ENCODE data around the gene POPDC2.
"Not testable (repeated sequence)": the region's sequence is repeated elsewhere in the genome, so short reads cannot be mapped to it uniquely, and the experiment has no call there.

Gene POPDC2

DNA sequence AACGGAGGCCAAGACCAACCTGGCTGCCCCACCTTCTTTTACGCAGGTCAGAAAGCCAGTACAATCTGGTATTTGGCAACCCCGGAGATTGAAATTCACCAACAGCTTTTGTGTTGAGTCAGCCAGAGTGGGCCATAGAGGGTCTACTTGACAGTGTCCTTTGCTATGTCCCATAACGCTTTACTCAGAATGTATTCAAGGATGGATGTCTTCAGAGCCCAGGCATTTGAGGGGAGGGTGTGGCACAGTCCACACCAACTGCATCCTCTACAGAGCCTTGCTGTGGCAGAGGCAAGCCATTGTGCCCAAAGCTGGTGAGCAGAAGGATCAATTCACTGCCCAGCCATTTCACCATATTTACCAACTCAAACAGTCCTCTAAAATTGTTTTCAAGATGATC, 44.3 kb downstream of the POPDC2 start:
- in situ Hi-C loops (cut with MboI; ENCODE audit: low sequenced_read_pairs): no loop called here

DNA sequence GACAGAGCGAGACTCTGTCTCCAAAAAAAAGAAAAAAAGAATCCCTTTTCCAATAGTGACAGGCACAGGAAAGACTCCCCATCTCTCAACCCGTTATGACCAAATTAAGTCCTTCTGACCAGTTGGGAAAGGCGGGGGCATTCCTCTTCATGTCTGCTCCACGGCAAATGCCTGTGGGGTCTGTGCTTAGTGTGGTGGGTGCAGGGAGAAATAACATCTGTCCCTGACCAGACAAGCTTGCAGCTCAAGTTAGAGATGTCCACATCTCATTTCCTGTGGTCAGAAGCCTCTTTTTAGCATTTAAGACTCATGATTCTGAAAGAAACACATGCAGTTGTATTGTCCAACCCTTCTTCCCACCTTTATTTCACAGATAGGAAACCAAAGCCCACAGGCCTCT, 46.5 kb downstream of the POPDC2 start:
- in situ Hi-C loops (cut with MboI; ENCODE audit: low sequenced_read_pairs): no loop called here

DNA sequence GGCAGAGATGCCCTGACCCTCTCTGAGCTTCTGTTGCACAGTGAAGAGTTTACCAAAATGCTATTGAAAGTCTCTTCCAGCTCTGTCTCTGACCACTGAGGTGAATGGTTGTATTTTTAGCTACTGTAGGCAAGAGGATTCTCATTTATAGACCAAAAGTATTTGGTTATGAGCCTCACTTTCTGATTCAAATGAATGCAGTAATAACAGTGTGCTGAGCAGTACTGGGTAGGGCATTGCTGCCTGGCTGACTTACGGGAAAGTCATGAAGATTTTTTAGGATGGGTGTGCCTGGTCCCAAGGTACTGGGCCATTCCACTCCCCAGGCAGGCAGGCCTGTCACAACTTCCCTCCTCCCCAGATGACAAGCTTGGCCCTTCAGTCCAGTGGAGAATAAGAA, 47.2 kb downstream of the POPDC2 start:
- in situ Hi-C loops (cut with MboI; ENCODE audit: low sequenced_read_pairs): no loop called here

DNA sequence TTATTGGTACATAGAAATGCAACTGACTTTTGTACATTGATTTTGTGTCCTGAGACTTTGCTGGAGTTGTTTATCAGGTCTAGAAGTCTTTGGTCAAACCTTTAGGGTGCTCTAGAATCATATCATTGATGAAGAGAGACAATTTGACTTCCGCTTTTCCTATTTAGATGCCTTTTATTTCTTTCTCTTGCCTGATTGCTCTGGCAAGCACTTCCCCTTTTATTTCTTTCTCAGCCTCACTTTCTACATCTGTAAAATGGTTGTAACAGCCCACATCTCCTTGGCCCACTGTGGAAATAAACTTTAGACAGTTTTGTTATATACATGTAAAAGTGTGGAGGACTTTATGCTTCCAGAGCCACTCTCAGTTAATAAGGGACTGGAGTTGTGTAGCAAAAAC, 48.7 kb downstream of the POPDC2 start:
- in situ Hi-C loops (cut with MboI; ENCODE audit: low sequenced_read_pairs): no loop called here

DNA sequence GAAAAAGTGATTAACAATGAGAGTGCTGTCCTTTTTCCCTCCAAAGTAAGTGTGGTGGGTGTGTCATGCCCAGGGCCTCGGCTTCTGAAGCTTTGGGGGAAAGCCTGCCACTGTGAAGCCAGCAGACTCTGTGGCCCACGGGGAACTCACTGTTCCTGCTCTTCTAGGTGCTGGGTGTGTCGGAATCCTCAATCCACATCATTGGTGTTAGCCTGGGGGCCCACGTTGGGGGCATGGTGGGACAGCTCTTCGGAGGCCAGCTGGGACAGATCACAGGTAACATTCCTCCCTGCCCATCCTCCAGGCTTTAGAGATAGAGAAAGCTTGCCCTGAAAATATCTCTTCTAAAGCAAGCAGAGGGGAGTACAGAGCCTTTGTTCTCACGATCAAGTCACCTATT, 51.1 kb downstream of the POPDC2 start:
- in situ Hi-C loops (cut with MboI; ENCODE audit: low sequenced_read_pairs): no loop called here

DNA sequence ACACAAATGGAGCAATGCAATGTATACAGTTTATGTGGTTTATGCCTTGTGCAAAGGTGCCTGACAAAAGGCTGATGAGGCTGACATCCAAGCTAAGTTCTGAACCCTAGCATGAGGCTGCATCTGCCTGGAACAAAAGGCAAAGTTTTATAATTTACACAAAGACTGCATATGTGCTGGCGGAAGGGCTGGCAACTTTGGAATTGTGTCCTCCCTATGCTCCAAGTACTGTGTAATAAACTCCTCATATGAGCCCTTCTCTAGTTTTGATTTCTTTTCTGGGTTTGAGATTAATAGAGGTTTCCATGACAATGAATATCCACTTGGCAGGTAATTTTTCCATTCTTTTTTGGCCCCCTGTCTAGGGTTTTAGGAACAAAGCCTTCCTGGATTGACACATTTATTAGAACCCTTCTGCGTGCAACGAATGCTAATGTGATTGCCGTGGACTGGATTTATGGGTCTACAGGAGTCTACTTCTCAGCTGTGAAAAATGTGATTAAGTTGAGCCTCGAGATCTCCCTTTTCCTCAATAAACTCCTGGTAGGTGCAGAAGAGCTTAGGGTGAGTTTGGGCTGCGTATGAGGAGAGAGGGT, 51.9 kb downstream of the POPDC2 start:
- in situ Hi-C loops (cut with MboI; ENCODE audit: low sequenced_read_pairs): no loop called here

DNA sequence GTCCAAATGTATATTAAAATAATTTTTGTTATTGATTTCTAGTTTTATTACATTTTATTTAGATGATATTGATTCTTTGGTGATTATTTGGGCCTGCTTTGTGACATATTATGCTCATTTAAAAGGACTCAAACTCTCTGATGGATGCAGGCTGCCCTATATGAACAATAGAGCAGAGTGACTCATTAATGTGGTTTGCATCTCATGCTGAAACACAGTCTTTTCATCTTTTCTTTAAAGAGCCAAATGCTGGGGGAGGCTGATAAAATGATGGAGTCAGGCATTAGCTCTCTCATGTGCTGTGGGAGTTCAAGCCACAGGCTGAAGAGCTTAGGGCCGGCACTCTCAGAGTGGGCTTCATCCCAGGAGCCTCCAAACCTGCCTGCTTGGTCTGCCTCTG, 55.5 kb downstream of the POPDC2 start:
- in situ Hi-C loops (cut with MboI; ENCODE audit: low sequenced_read_pairs): no loop called here

DNA sequence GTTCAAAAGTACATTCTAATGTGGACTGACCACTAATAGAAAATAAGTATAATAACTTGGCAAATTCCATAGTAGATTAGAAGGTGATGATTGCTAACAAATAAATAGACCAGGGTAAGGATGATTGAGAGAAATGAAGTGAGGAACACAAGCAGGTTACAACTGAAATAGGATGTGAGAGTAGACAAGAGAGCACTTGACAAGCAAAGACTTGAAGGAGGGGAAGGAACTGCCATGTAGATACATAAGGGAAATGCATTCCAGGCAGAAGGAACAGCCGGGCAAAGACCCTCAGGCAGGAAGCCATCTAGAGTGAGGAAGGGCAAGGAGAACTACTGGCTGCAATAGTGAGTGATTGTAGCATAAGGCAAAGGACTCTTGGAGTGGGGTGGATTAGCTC, 57.7 kb downstream of the POPDC2 start:
- in situ Hi-C loops (cut with MboI; ENCODE audit: low sequenced_read_pairs): no loop called here

DNA sequence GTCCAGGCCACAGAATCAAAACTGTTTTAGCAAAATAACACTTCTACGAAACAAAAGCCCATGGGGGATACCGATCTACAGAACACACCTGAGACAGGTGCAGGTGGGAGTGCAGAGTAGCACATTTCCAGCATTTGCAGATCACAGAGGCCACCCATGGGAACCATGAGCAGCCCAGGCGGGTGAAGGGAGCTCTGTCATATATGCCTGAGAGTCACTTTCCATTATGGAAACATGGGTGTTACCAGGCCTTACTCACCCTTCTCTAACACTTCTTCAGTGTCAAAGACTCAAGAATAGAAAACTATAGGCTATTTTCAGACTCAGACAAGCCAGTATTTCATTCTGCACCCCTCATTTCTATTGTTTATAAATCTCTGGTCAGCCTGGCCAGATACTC, 59.2 kb downstream of the POPDC2 start:
- in situ Hi-C loops (cut with MboI; ENCODE audit: low sequenced_read_pairs): no loop called here

DNA sequence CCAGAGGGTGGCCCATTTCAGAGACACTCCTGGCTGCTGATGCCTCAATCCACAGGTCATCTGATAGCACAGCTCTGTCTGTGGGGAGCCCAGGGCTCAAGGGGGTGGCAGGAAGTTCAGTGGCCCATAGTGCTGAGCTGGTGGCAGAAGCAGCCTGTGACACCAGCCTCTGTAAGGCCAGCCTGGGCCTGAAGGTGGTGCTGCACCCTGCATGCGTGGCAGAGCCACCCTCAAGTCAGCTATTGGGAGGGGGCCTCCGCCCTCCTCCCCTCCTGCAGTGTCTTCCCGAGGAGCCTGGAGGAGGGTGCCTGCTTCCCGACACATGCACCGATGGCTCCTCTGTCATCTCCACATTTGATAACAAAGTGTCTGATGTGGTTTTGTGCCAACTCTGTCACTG, 59.7 kb downstream of the POPDC2 start:
- in situ Hi-C loops (cut with MboI; ENCODE audit: low sequenced_read_pairs): no loop called here

DNA sequence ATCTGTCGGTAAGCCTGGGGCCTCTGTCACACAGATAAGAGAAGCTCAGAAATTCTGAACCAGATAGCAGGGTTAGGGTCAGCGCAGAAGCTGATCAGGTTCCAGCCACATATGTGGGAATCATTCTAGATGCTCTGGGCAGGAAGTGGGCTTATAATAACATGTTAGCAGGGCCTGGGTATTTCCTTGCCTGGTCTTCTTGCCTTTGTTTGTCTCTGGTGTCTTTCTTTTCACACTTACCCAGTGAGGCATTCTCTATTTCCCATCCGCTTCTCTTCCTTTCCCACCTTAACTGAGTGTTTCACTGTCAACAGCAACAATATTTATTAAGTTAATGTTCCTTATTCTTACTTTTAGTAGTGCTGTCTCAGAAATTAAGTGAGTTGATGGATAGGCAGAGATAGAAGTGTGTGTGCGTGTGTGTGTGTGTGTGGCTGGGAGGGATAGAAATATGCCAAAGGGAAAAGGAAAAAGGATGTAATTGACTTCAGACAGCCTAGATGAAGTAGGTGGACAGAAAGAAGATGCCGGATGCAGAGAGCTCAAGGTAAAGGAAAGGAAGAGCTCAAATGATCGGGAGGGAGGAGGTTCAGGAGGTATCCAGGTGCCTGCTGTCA, 60.7 kb downstream of the POPDC2 start:
- in situ Hi-C loops (cut with MboI; ENCODE audit: low sequenced_read_pairs): no loop called here

DNA sequence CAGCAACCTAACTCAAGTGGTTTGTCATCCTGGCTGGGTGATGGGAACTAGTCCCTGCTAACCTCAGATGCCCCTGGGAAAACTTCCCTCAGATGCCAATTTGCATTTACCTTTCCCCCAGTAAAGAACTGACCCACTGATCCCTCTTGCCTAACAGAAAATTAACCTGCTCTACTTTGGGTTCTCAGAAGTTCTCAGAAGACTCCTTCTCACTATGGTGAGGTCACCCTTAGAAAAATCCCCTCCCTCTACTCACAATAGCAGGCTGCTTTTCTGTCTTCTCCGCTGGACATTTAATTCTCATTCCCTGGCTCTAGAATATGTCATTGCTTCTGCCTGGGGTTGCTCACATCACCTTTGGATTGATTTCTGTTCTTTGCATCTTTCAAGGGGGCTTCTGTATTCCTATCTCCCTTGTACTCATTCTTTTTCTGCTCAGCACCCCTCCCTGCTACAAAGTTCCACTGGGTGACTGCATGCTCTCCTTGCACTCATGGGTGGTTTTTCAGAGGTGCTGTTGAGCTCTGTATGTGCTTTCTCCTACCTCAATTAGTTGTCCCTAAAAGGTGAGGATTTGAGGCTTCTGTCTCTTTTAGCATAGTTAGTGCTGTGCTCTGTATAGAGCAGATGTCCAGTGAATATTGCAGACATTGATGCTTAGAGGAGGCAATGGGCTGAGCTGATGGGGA, 61.8 kb downstream of the POPDC2 start:
- in situ Hi-C loops (cut with MboI; ENCODE audit: low sequenced_read_pairs): no loop called here

DNA sequence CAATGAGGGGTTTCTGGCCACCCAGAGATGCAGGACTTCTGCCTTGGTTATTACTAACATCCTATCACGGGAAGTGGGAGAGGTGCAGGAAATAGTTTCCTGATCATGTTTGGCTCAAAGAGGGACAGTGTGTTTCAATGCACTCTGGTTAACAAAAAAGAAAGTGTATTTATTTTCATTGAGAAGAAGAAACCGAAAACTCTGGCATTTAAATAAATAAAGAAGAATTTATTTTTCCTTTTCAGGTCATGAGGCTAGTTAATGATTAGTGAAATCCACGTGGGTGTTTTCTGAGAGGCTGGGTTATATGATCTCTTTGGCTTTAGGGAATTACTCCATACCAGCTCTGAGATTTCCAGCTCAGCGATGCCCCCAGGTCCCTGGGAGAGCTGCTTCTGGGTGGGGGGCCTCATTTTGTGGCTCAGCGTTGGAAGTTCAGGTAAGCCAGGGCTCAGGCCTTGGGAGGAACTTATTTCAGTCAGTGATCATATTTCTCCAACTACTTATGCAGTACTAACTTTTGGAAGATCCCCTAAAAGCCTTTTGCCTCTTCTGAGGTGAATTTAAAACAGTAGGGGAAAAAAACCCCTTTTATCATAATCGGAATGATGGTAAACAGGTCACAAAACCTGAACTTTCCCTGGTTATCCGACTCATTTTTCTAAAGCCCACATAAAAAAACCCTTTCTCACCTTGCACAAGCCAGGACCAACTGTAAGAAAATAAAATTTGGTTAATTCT, 62.7 kb downstream of the POPDC2 start, which contains the start of gene PLA1A:
Gene PLA1A (plus strand): TSS at position 338 of the 741 bp plus-strand sequence. CDS start 29 bp downstream, at position 367.
- in situ Hi-C loops (cut with MboI; ENCODE audit: low sequenced_read_pairs): no loop called here

DNA sequence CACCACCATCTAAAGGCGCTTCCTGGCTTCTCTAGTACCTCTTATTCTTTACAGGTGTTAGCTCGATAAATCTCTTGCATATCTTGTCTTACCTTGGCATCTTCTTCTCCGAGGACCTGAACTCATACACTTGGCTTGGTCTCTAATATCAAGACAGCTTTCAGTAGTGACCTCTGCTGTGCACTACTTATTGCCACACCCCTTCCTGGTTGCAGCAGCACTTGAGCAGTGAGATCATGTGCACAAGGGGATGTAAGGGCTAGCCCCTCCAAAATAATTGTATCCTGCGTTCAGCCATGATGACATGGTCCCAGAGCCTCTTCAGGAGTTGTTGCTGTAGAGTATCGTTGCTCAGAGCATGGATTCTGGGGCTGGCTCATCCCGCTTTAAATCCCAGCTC, 64.0 kb downstream of the POPDC2 start:
- in situ Hi-C loops (cut with MboI; ENCODE audit: low sequenced_read_pairs): no loop called here

DNA sequence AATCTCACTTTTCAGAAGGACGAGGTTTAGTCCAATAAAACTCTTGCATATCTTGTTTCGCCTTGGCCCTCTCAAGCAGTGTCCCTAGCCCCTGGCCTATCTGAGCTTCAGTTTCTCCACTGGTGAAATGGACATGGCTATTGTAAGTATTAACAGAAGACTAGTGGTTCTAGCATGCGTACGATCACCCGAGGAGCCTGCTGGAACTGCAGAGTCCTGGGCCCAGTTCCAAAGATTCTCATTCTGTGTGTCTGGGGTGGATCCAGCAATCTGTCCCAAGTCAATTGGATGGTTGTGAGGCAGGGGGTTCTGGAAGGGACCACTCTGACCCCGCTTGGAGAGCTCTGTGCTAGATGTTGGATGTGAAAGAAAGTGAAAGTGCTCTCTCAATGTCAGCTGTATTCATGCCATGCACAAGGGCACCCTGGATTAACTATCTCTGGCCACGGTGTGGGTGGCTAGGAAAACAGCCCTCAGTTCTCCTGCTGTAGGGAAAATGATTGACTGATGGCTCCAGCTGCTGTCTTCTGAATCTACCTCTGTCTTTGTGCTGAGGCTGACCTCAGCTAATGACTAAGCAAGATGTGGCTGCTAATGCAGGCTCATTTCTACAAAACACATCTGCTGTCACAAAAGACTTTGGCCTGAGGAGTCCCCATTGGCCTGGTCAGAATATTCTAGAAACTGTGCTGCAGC, 64.6 kb downstream of the POPDC2 start:
- in situ Hi-C loops (cut with MboI; ENCODE audit: low sequenced_read_pairs): no loop called here

DNA sequence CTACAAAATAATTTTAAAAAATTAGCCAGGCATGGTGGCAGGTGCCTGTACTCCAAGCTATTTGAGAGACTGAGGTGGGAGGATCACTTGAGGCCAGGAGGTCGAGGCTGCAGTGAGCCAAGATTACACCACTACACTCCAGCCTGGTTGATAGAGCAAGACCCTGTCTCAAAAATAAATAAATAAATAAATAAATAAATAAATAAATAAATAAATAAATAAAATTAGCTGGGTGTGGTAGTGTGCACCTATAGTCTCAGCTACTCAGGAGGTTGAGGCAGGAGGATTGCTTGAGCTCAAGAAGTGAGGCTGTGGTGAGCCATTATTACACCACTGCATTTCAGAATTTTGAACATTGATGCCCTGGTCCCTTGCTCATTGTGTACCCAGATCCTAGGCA, 65.5 kb downstream of the POPDC2 start:
- in situ Hi-C loops (cut with MboI; ENCODE audit: low sequenced_read_pairs): not testable (repeated sequence)

DNA sequence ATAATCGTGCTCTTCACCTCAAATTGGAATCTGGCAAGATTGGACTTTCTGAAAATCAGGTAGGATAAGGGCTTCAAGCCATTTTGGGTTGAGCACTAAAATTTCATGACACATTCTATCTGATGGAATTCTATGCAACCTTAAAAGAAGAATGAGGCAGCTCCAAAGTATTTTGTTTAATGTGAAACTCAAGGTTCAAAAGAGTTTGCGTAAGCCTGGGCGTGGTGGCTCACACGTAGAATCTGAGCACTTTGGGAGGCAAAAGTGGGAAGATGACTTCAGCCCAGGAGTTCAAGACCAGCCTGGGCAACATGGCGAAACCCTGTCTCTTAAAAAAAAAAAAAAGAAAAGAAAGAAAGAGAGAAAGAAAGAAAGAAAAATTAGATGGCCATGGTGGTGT, 66.3 kb downstream of the POPDC2 start:
- in situ Hi-C loops (cut with MboI; ENCODE audit: low sequenced_read_pairs): no loop called here

DNA sequence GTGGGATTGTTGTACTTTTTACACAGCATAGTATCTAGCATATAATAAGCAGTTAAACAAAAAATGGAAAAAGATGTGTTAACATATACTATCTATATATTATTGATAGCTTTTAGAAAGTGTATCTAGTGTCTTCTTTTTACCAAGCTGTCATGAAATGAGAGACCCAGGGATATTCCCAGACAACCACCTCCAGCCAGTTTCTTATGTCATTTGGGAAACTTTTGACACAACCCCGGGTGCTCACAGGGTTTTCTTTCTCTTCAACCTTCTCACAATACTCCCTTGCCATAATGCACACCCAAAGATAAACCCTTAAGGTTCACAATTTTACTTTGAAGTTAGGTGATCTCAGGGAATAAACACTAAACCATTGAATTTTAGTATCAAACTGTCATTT, 67.5 kb downstream of the POPDC2 start:
- in situ Hi-C loops (cut with MboI; ENCODE audit: low sequenced_read_pairs): no loop called here

Data from hTERT RPE-1 (cell line).